Measurements from ENCODE around the gene CDH11. TPM values are rescaled to one million over a fixed set of nuclear protein-coding genes. Genes with fewer than 3 reads are reported as not detected.
A peak's percentile ranks its signal among the peaks of the same experiment; 100 is the strongest.

The CDH11 gene
- total RNA-seq, 6 experiments from 2014 or later, result 1.2 to 6.6 (median 3.0) TPM

GRCh38 chr16:64962786-64963185 lies 159.1 kb downstream of the CDH11 start:
- WGBS (ENCODE audit: insufficient coverage, low coverage, low lambda C conversion rate, missing lambda C conversion rate), result 31% methylated on average over 2 of the region's 2 CpGs
- no peak overlapping the region for H3K4me3 ChIP-seq
- intact Hi-C loops (cut with DNase I), result no loop called here
- H3K9me3 ChIP-seq, result no peaks in the 10 kb centered on the region
- no peak for TF ChIP-seq POLR2A (IDR thresholded peaks at IDR 0.05)
- TF ChIP-seq CTCF (IDR thresholded peaks at IDR 0.05), result no peak
- H3K36me3 ChIP-seq, result no peaks in the 10 kb centered on the region
- ATAC-seq (no peak), DNase-seq (no peak)
- no peaks in the 10 kb centered on the region for H3K27me3 ChIP-seq
- H3K27ac ChIP-seq, result no peak overlapping the region
- H3K4me1 ChIP-seq, result no peaks in the 10 kb centered on the region

GRCh38 chr16:64957246-64957645 lies 164.6 kb downstream of the CDH11 start:
- no peak for DNase-seq
- Histone ChIP-seq H3K27ac (no peak overlapping the region), H3K36me3 (no peaks in the 10 kb centered on the region), H3K4me3 (no peak overlapping the region), H3K27me3 (no peaks in the 10 kb centered on the region), H3K4me1 (no peaks in the 10 kb centered on the region), H3K9me3 (no peaks in the 10 kb centered on the region)
- TF ChIP-seq CTCF (IDR thresholded peaks at IDR 0.05) (no peak), POLR2A (IDR thresholded peaks at IDR 0.05) (no peak)
- intact Hi-C loops (cut with DNase I), result no loop called here
- 11% methylated on average over 3 of the region's 3 CpGs for WGBS (ENCODE audit: insufficient coverage, low coverage, low lambda C conversion rate, missing lambda C conversion rate)
- no peak for ATAC-seq

- intact Hi-C loops (cut with DNase I), result no loop called here
- DNase-seq, result no peak
- no peak overlapping the region for H3K4me3 ChIP-seq
Measured at GRCh38 chr16:64952177-64952576, 169.7 kb downstream of the CDH11 start.

GRCh38 chr16:64951193-64951592 lies 170.7 kb downstream of the CDH11 start:
- ATAC-seq, result no peak
- Histone ChIP-seq H3K4me3 (no peak overlapping the region), H3K27ac (no peak overlapping the region), H3K36me3 (no peaks in the 10 kb centered on the region), H3K9me3 (no peaks in the 10 kb centered on the region), H3K4me1 (no peaks in the 10 kb centered on the region), H3K27me3 (no peaks in the 10 kb centered on the region)
- WGBS (ENCODE audit: insufficient coverage, low coverage, low lambda C conversion rate, missing lambda C conversion rate), result 76% methylated on average over 8 of the region's 8 CpGs
- no peak for TF ChIP-seq CTCF (IDR thresholded peaks at IDR 0.05)
- TF ChIP-seq POLR2A (IDR thresholded peaks at IDR 0.05), result no peak
- intact Hi-C loops (cut with DNase I), result no loop called here
- DNase-seq, result no peak

More at GRCh38 chr16:64952177-64952576, 169.7 kb downstream of the CDH11 start:
- Histone ChIP-seq H3K9me3 (no peaks in the 10 kb centered on the region), H3K36me3 (no peaks in the 10 kb centered on the region), H3K27me3 (no peaks in the 10 kb centered on the region), H3K27ac (no peak overlapping the region), H3K4me1 (no peaks in the 10 kb centered on the region)
- TF ChIP-seq CTCF (IDR thresholded peaks at IDR 0.05) (no peak), POLR2A (IDR thresholded peaks at IDR 0.05) (no peak)
- no peak for ATAC-seq

GRCh38 chr16:64950731-64951130 lies 171.1 kb downstream of the CDH11 start:
- intact Hi-C loops (cut with DNase I), result no loop called here
- WGBS (ENCODE audit: insufficient coverage, low coverage, low lambda C conversion rate, missing lambda C conversion rate), result 72% methylated on average over 5 of the region's 25 CpGs
- H3K4me1 ChIP-seq, result no peaks in the 10 kb centered on the region
- H3K36me3 ChIP-seq, result no peaks in the 10 kb centered on the region
- no peaks in the 10 kb centered on the region for H3K9me3 ChIP-seq
- ATAC-seq (no peak), DNase-seq (peak in 1 of 3 donors; percentile 36)
- no peak overlapping the region for H3K4me3 ChIP-seq
- no peaks in the 10 kb centered on the region for H3K27me3 ChIP-seq
- no peak overlapping the region for H3K27ac ChIP-seq
- no peak for TF ChIP-seq POLR2A (IDR thresholded peaks at IDR 0.05)
- TF ChIP-seq CTCF (IDR thresholded peaks at IDR 0.05), result no peak
